H1 (cell line): Measurements from ENCODE around the gene EPHA6.

Experiments
- CBX5 ChIP-seq: fragments of 300-800, 300-1000 bp; sonication (generic); IDR thresholded peaks from 2 replicates; pipeline ENCODE4 v1.7.1; 2016; ENCODE audit warnings: antibody characterized with exemption, low read length, low read depth
- EP300 ChIP-seq, 2 experiments: IDR thresholded peaks; 1 replicate in 1 of 2; 2 replicates in 1 of 2; pipeline ENCODE4 v1.6.1; 2011 to 2012; ENCODE audit warnings: low read depth in 2 of 2, low read length in 2 of 2, mild to moderate bottlenecking in 2 of 2, borderline replicate concordance in 1 of 2, inconsistent platforms in 1 of 2, moderate library complexity in 1 of 2
- POLR2A ChIP-seq, 2 experiments: IDR thresholded peaks; 1 replicate in 1 of 2; 2 replicates in 1 of 2; pipeline ENCODE4 v1.6.1; 2011; ENCODE audit warnings: low read depth in 2 of 2, low read length in 2 of 2, mild to moderate bottlenecking in 2 of 2; ENCODE audit errors: control extremely low read depth in 1 of 2
- POLR2AphosphoS5 ChIP-seq: IDR thresholded peaks from 2 replicates; pipeline ENCODE4 v1.6.1; 2011; ENCODE audit warnings: low read depth, low read length
- SP1 ChIP-seq: IDR thresholded peaks from 2 replicates; pipeline ENCODE4 v1.6.1; 2011; ENCODE audit warnings: low read depth, low read length
- SUZ12 ChIP-seq: fragments of 200-600 bp; sonication (generic); IDR thresholded peaks from 2 replicates; pipeline ENCODE4 v1.6.1; 2012; ENCODE audit warnings: mild to moderate bottlenecking, inconsistent platforms, low read length, moderate library complexity, mixed read lengths
- ZNF274 ChIP-seq: IDR thresholded peaks from 2 replicates; pipeline ENCODE4 v1.7.0; 2012; ENCODE audit warnings: low read length, borderline replicate concordance; ENCODE audit errors: extremely low read depth
- TF ChIP-seq, protein P1 (sequence below): IDR thresholded peaks from 2 replicates; pipeline ENCODE4 v1.6.1; 2011; ENCODE audit warnings: low read depth, mild to moderate bottlenecking, low read length; ENCODE audit not compliant: insufficient read depth
- TF ChIP-seq, protein P2 (sequence below), 3 experiments: IDR thresholded peaks; 1 replicate in 2 of 3; 2 replicates in 1 of 3; pipeline versions ENCODE4 v1.5.1 to v1.6.1; 2011; ENCODE audit warnings: low read length in 3 of 3, mild to moderate bottlenecking in 3 of 3, inconsistent platforms in 2 of 3, low read depth in 1 of 3, moderate library complexity in 1 of 3; ENCODE audit not compliant: insufficient read depth in 1 of 3; ENCODE audit errors: control extremely low read depth in 1 of 3

DNA sequence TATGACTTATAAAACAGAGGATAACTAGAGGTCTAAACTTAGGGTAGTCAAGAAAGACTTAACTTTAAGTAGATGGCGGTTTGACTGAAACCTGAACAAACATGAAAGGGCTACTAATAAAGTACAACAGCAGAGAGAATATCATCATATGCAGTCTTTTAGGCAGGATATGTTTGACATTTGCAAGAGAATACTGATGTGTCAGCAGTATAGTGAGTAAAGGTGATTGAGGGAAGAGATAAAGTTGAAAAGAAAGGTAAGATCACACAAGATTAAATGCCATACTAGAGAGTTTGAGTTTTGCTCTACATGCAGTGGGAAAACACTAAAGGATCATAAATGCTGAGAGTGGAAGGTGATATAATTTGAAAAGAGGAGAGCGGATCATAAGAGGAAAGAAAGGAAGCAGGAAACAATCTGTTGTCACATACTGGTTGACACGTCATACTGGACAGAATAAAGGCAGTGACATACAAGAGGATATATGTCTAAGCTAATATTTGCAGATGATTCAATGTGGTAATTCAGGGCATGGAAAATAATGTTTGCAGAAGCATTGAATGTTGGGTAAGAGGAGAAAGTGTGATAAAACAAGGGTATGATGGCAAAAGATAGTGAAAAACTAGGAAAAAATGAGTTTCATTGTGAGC lies 223.0 kb downstream of the EPHA6 start:
- TF ChIP-seq, protein P1, sequence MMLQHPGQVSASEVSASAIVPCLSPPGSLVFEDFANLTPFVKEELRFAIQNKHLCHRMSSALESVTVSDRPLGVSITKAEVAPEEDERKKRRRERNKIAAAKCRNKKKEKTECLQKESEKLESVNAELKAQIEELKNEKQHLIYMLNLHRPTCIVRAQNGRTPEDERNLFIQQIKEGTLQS = no peak
- TF ChIP-seq CBX5 = no peak
- TF ChIP-seq SUZ12 = no peak
- TF ChIP-seq, protein P2, sequence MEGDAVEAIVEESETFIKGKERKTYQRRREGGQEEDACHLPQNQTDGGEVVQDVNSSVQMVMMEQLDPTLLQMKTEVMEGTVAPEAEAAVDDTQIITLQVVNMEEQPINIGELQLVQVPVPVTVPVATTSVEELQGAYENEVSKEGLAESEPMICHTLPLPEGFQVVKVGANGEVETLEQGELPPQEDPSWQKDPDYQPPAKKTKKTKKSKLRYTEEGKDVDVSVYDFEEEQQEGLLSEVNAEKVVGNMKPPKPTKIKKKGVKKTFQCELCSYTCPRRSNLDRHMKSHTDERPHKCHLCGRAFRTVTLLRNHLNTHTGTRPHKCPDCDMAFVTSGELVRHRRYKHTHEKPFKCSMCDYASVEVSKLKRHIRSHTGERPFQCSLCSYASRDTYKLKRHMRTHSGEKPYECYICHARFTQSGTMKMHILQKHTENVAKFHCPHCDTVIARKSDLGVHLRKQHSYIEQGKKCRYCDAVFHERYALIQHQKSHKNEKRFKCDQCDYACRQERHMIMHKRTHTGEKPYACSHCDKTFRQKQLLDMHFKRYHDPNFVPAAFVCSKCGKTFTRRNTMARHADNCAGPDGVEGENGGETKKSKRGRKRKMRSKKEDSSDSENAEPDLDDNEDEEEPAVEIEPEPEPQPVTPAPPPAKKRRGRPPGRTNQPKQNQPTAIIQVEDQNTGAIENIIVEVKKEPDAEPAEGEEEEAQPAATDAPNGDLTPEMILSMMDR (IDR thresholded peaks at IDR 0.05; ENCODE audit: control extremely low read depth in 1 of 3, insufficient read depth in 1 of 3, low read depth in 1 of 3, low read length in 3 of 3) = no peak
- no peak for TF ChIP-seq POLR2A (IDR thresholded peaks at IDR 0.05; ENCODE audit: control extremely low read depth in 1 of 2, low read depth in 2 of 2, low read length in 2 of 2)
- TF ChIP-seq ZNF274 = no peak
- TF ChIP-seq POLR2AphosphoS5 = no peak
- no peak for TF ChIP-seq SP1
- TF ChIP-seq EP300 (IDR thresholded peaks at IDR 0.05; ENCODE audit: borderline replicate concordance in 1 of 2, low read depth in 2 of 2, low read length in 2 of 2) = no peak
